Measurements from ENCODE around the gene NEURL1B. TPM values are rescaled to one million over a fixed set of nuclear protein-coding genes. Genes with fewer than 3 reads are reported as not detected.

NEURL1B gene
- total and polyA plus RNA-seq, 2 experiments from 2014 or later, result 0.65 to 5.8 TPM

DNA sequence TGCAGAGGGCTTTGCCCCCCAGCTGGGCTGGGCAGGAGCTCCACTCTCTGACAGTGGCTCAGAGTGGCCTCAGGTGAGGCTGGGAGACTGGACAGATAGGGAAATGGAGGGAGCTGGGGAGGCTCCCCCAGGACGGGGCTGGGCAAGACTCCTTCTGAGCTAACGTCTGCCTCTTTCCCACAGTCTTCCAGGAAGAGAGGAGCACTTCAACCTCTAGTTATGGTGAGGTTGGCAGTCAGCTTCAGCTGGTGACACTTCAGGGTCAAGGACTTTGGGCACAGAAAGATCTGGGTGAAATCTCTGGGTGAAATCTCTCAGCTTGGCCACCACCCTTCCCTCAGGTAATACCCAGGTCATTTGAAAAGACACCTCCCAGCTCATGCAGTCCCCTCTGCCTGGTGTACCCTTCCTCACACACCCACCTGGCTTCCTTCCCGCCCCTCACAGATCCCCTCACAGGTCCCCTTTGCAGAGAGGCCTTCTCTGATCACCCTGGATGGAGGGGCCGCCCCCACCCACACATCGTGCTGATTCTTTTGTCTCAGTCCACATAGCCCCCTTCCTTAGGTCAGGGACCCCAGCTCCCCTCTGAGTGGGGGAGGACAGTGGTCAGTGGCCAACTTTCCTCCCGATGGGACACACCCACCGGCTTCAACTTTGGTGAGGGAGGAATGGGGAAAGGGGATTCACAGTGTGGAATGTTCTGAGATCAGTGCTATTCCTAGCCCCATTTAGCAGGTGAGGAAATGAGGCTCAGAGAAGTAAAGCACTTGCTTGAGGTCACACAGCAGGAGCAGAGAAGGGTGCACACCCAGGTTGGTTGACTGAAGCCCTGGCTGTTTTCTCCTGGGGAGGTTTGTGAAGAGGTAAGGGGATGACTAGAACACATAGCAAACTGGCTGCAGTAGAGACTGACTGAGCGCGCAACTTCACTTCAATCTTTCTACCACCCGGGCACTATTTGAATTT is 15.8 kb upstream of the NEURL1B start:
- Histone ChIP-seq H3K4me2 (no peak overlapping the region), H3K27ac (no peak overlapping the region), H4K20me1 (ENCODE audit: insufficient read depth, poor library complexity, severe bottlenecking) (no peaks in the 10 kb centered on the region), H3K27me3 (no peaks in the 10 kb centered on the region), H3K4me3 (no peak overlapping the region), H2AFZ (no peak overlapping the region), H3K79me2 (no peaks in the 10 kb centered on the region), H3K9me2 (replicated peaks; ENCODE audit: insufficient read depth) (no peaks in the 10 kb centered on the region), H3K36me3 (replicated peaks; ENCODE audit: insufficient read depth, low read depth) (no peaks in the 10 kb centered on the region), H3K4me1 (ENCODE audit: insufficient read depth) (no peaks in the 10 kb centered on the region), H3K9me3 (ENCODE audit: low read depth) (no peaks in the 10 kb centered on the region)
- WGBS (ENCODE audit: low lambda C conversion rate, missing lambda C conversion rate), result 79% methylated on average over 8 of the region's 10 CpGs
- no peak for DNase-seq (ENCODE audit: low spot score)
- no peak for TF ChIP-seq EZH2phosphoT487 (IDR thresholded peaks at IDR 0.05; ENCODE audit: low read depth, severe bottlenecking, unreplicated experiment)
- TF ChIP-seq, protein P1, sequence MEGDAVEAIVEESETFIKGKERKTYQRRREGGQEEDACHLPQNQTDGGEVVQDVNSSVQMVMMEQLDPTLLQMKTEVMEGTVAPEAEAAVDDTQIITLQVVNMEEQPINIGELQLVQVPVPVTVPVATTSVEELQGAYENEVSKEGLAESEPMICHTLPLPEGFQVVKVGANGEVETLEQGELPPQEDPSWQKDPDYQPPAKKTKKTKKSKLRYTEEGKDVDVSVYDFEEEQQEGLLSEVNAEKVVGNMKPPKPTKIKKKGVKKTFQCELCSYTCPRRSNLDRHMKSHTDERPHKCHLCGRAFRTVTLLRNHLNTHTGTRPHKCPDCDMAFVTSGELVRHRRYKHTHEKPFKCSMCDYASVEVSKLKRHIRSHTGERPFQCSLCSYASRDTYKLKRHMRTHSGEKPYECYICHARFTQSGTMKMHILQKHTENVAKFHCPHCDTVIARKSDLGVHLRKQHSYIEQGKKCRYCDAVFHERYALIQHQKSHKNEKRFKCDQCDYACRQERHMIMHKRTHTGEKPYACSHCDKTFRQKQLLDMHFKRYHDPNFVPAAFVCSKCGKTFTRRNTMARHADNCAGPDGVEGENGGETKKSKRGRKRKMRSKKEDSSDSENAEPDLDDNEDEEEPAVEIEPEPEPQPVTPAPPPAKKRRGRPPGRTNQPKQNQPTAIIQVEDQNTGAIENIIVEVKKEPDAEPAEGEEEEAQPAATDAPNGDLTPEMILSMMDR (IDR thresholded peaks at IDR 0.05; ENCODE audit: poor library complexity), result no peak
- TF ChIP-seq EZH2 (IDR thresholded peaks at IDR 0.05; ENCODE audit: borderline replicate concordance), result no peak

- Histone ChIP-seq H3K9me2 (replicated peaks; ENCODE audit: insufficient read depth) (no peaks in the 10 kb centered on the region), H4K20me1 (ENCODE audit: insufficient read depth, poor library complexity, severe bottlenecking) (no peaks in the 10 kb centered on the region), H3K79me2 (no peaks in the 10 kb centered on the region), H3K36me3 (replicated peaks; ENCODE audit: insufficient read depth, low read depth) (no peaks in the 10 kb centered on the region), H2AFZ (no peak overlapping the region), H3K4me2 (no peak overlapping the region), H3K9me3 (ENCODE audit: low read depth) (no peaks in the 10 kb centered on the region), H3K27ac (no peak overlapping the region), H3K27me3 (no peaks in the 10 kb centered on the region), H3K4me3 (no peak overlapping the region), H3K4me1 (ENCODE audit: insufficient read depth) (no peaks in the 10 kb centered on the region)
- no peak for TF ChIP-seq EZH2phosphoT487 (IDR thresholded peaks at IDR 0.05; ENCODE audit: low read depth, severe bottlenecking, unreplicated experiment)
- WGBS (ENCODE audit: low lambda C conversion rate, missing lambda C conversion rate), result 90% methylated on average over 8 of the region's 8 CpGs
- no peak for DNase-seq (ENCODE audit: low spot score)
These were observed 15.0 kb upstream of the NEURL1B start for GRCh38 chr5:172626031-172626581.

- no peak for DNase-seq (ENCODE audit: low spot score)
- H3K4me2 ChIP-seq, result no peak overlapping the region
- H2AFZ ChIP-seq, result no peak overlapping the region
- H3K9me3 ChIP-seq (ENCODE audit: low read depth), result no peaks in the 10 kb centered on the region
- H3K4me1 ChIP-seq (ENCODE audit: insufficient read depth), result no peaks in the 10 kb centered on the region
- no peaks in the 10 kb centered on the region for H3K9me2 ChIP-seq (replicated peaks; ENCODE audit: insufficient read depth)
- H3K4me3 ChIP-seq, result no peak overlapping the region
- no peak overlapping the region for H3K27ac ChIP-seq
- TF ChIP-seq EZH2 (IDR thresholded peaks at IDR 0.05; ENCODE audit: borderline replicate concordance) (no peak), EZH2phosphoT487 (IDR thresholded peaks at IDR 0.05; ENCODE audit: low read depth, severe bottlenecking, unreplicated experiment) (no peak)
- TF ChIP-seq, protein P1 (IDR thresholded peaks at IDR 0.05; ENCODE audit: poor library complexity), result no peak
- H4K20me1 ChIP-seq (ENCODE audit: insufficient read depth, poor library complexity, severe bottlenecking), result no peaks in the 10 kb centered on the region
- H3K79me2 ChIP-seq, result no peaks in the 10 kb centered on the region
- H3K27me3 ChIP-seq, result no peaks in the 10 kb centered on the region
- no peaks in the 10 kb centered on the region for H3K36me3 ChIP-seq (replicated peaks; ENCODE audit: insufficient read depth, low read depth)
- WGBS (ENCODE audit: low lambda C conversion rate, missing lambda C conversion rate), result 81% methylated on average over 5 of the region's 5 CpGs
These were observed 11.0 kb upstream of the NEURL1B start for GRCh38 chr5:172630082-172630481.

DNA sequence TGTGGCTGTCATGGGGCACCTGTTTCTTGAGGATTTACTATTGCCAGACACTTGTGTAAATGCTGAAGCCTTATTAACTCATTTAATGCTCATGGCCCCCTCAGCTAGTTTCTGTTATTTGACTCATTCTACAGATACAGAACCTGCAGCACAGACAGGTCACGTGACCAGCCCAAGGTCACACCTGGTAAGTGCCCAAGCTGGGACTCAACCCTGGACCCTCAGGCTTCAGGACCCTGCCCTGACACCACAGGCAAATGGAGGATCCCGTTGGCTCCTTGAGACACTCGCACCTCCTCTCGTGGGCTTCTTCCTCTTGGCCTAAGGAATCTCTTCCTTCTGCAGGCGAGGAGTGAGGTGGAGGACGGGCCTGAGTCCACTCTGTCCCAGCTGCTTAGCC is 10.6 kb upstream of the NEURL1B start:
- no peak for DNase-seq (ENCODE audit: low spot score)
- H3K4me3 ChIP-seq, result no peak overlapping the region
- no peaks in the 10 kb centered on the region for H3K79me2 ChIP-seq
- WGBS (ENCODE audit: low lambda C conversion rate, missing lambda C conversion rate), result 89% methylated on average over 6 of the region's 6 CpGs
- no peaks in the 10 kb centered on the region for H3K36me3 ChIP-seq (replicated peaks; ENCODE audit: insufficient read depth, low read depth)
- no peaks in the 10 kb centered on the region for H3K4me1 ChIP-seq (ENCODE audit: insufficient read depth)
- no peaks in the 10 kb centered on the region for H3K9me2 ChIP-seq (replicated peaks; ENCODE audit: insufficient read depth)
- H2AFZ ChIP-seq, result no peak overlapping the region
- H3K27ac ChIP-seq, result no peak overlapping the region
- H3K4me2 ChIP-seq, result no peak overlapping the region
- no peaks in the 10 kb centered on the region for H3K27me3 ChIP-seq
- TF ChIP-seq EZH2 (IDR thresholded peaks at IDR 0.05; ENCODE audit: borderline replicate concordance), result no peak
- TF ChIP-seq EZH2phosphoT487 (IDR thresholded peaks at IDR 0.05; ENCODE audit: low read depth, severe bottlenecking, unreplicated experiment), result no peak
- TF ChIP-seq, protein P1 (IDR thresholded peaks at IDR 0.05; ENCODE audit: poor library complexity), result no peak
- no peaks in the 10 kb centered on the region for H3K9me3 ChIP-seq (ENCODE audit: low read depth)
- H4K20me1 ChIP-seq (ENCODE audit: insufficient read depth, poor library complexity, severe bottlenecking), result no peaks in the 10 kb centered on the region

All from hepatocyte (in vitro differentiated cells).